Placental epithelial cell (primary cell): ENCODE results near the gene BBLN. TPM values are rescaled to one million over a fixed set of nuclear protein-coding genes. Genes with fewer than 3 reads are reported as not detected.

Source experiments
- total RNA-seq: library from RNA; depleted of rRNA; stranded (reverse); fragments of >200 nt; gene quantifications from 2 replicates; pipeline ENCODE4 v1.2.3, GENCODE V29; 2012

The BBLN gene, protein sequence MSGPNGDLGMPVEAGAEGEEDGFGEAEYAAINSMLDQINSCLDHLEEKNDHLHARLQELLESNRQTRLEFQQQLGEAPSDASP
- total RNA-seq = 30.6 and 40.8 TPM in 2 replicates

DNA sequence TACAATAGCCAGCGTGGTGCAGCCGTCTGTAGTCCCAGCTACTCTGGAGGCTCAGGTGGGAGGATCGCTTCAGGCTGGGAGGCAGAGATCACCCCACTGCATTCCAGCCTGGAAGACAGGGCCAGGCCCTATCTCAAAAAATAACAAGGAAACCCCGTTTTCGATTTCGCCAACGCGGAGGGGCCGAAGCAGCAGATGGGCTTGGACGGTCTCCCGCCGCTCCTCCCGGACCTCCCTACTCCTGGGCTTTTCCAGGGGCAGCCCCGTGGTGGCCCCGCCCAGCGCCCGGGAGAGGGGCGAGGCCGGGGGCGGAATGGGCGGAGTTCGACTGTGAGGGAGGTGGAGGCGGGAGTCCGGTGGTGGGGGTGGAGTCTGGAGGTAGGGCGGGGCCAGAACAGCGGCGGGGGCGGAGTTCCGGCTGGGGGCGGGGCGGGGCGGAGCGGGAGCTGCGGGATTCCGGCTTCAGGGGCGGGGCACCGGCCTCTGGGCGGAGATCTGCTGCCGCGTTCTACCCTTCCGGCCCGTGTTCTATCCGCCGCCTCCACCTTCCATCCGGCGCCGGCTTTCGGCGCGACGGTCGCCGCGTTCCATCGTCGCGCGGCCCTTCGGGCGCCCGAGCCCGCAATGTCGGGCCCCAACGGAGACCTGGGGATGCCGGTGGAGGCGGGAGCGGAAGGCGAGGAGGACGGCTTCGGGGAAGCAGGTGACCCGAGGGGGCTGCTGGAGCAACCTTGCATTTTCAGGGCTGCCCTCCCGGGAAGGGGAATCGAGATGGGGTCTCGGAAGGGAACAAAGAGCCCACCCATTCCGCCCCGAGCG, at the start of gene BBLN:
Gene BBLN, plus strand, starts transcription at position 482 of the 819 bp plus-strand sequence. Its CDS starts 143 bp downstream, at position 625.

DNA sequence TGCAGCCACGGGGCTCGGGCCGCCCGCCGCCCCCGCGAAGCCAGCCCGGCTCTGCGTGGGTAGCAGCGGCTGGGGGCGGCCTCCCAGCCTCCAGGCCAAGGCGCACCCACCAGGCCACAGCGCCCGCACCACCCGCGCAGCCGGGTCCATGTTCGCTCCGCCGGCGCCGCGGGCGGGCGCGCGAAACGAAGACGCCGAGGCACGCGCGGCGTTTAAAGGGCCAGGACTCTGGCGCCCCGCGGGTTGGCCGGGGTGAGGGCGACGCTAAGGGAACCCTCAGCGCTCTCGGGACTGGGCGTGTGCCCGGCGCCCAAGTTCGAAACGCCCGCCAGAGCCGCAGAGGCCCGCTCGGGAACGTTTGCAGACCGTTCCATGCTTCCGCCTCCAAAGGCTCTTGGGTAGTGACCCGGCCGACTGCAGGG, 32.5 kb upstream of the BBLN start, which contains the start of gene PTGES2:
Gene PTGES2, minus strand, starts transcription at position 162 of the 422 bp plus-strand sequence. Its CDS starts 12 bp downstream, at position 150.

DNA sequence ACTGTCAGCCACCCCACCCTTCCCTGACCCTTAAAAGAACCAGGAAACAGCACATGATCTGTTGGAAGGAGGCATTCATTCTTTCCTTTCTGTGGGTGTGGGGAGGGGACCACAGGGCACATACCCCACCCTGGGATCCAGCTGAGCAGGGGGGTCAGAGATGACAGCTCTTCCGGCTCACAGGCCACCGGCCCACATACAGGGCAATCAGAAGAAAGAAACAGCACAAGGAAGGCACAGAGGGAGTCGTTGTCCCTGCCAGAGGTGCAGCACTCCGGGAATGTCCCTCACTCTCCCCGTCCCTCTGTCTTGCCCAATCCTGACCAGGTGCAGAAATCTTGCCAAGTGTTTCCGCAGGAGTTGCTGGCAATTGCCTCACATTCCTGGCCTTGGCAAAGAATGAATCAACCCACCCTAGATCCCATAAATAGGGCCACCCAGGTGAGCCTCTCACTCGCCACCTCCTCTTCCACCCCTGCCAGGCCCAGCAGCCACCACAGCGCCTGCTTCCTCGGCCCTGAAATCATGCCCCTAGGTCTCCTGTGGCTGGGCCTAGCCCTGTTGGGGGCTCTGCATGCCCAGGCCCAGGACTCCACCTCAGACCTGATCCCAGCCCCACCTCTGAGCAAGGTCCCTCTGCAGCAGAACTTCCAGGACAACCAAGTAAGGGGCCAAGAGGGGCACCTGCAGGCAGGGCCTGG, 10.9 kb upstream of the BBLN start, which contains the start of gene LCN2:
Gene LCN2, plus strand, starts transcription at position 453 of the 701 bp plus-strand sequence. Its CDS starts 73 bp downstream, at position 526.

GRCh38 chr9:128191406-128192046, 31.5 kb downstream of the BBLN start, which contains the start of gene CIZ1:
Gene CIZ1 (minus strand): TSS chr9:128191572. CDS start chr9:128190857, 715 bp downstream.

DNA sequence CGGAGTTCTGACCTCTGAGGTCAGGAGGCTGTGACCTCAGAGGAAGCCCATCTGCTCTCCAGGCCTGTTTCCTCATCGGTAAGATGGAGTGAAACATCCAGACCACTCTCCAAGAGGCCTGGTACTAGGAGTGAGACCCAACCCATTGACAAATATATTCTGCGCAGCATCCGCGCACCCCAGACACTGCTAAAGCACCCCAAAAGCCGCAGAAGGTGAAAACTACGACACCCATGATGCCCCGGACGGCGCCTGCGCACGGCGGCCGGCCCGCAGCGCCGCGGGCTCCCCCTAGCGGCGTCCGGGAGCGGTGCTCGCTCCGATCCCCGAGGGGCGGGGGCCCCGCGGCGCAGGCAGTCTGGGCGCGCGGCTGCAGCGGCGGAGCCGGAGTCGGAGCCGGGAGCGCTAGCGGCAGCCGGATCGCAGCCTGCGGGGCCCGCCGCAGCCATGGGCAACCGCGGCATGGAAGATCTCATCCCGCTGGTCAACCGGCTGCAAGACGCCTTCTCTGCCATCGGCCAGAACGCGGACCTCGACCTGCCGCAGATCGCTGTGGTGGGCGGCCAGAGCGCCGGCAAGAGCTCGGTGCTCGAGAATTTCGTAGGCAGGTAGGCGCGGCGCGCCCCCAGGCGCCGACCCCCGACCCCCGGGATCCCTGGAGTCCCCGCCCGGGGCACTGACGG, 43.1 kb downstream of the BBLN start, which contains the start of gene DNM1:
Gene DNM1, plus strand, starts transcription at position 356 of the 683 bp plus-strand sequence. Its CDS starts 92 bp downstream, at position 448.

Other genes with a start within 250 kb of the BBLN start
- gene ST6GALNAC4, start 243.2 kb upstream of the BBLN start, total RNA-seq = 12.6 and 28.2 TPM in 2 replicates
- gene PIP5KL1, start 229.5 kb upstream of the BBLN start, total RNA-seq = 8.6 and 15.3 TPM in 2 replicates
- 12.6 and 21.1 TPM in 2 replicates for gene DPM2, start 222.4 kb upstream of the BBLN start, total RNA-seq
- gene EEIG1, start 179.3 kb upstream of the BBLN start, total RNA-seq = 15.8 and 22.4 TPM in 2 replicates
- gene NAIF1, start 92.9 kb upstream of the BBLN start, total RNA-seq = 10.2 and 11.1 TPM in 2 replicates
- 5.5 and 13.3 TPM in 2 replicates for gene SLC25A25, start 92.0 kb upstream of the BBLN start, total RNA-seq
- gene PTGES2, start 32.5 kb upstream of the BBLN start, total RNA-seq = 26.3 and 74.3 TPM in 2 replicates
- 0.39 and 0.54 TPM in 2 replicates for gene LCN2, start 10.8 kb upstream of the BBLN start, total RNA-seq
- 46.3 and 61.1 TPM in 2 replicates for gene CIZ1, start 31.3 kb downstream of the BBLN start, total RNA-seq
- gene DNM1, start 43.1 kb downstream of the BBLN start, total RNA-seq = 5.6 and 33.4 TPM in 2 replicates
- gene GOLGA2, start 115.7 kb downstream of the BBLN start, total RNA-seq = 107 and 123 TPM in 2 replicates
- gene SWI5, start 116.0 kb downstream of the BBLN start, total RNA-seq = 23.5 and 38.1 TPM in 2 replicates
- 15.7 and 22.2 TPM in 2 replicates for gene TRUB2, start 162.2 kb downstream of the BBLN start, total RNA-seq
- 38.7 and 44.8 TPM in 2 replicates for gene COQ4, start 162.6 kb downstream of the BBLN start, total RNA-seq
- gene SLC27A4, start 180.3 kb downstream of the BBLN start, total RNA-seq = 9.0 and 26.0 TPM in 2 replicates
- 22.0 and 41.8 TPM in 2 replicates for gene URM1, start 211.1 kb downstream of the BBLN start, total RNA-seq